BE2C (cell line): ENCODE results near the gene HAT1.

ENCODE experiments used
- DNase-seq: peaks from one replicate; pipeline ENCODE4 v3.0.0-alpha.2; 2020
- H3K27me3 ChIP-seq: fragments of 250-450 bp; sonication (Bioruptor Pico); 2 replicates; pipeline ENCODE4 v1.5.1; 2020; ENCODE audit warnings: mild to moderate bottlenecking
- H3K36me3 ChIP-seq: fragments of 250-450 bp; sonication (Bioruptor Pico); 2 replicates; pipeline ENCODE4 v1.5.1; 2020; ENCODE audit warnings: mild to moderate bottlenecking
- H3K4me1 ChIP-seq: fragments of 250-450 bp; sonication (Bioruptor Pico); 2 replicates; pipeline ENCODE4 v1.5.1; 2020
- H3K4me3 ChIP-seq: 2 replicates; pipeline ENCODE4 v1.5.1; 2011; ENCODE audit warnings: low read depth, low read length
- H3K9me3 ChIP-seq: fragments of 250-450 bp; sonication (Bioruptor Pico); 2 replicates; pipeline ENCODE4 v1.5.1; 2020
- TF ChIP-seq, protein P1 (sequence below): IDR thresholded peaks from 2 replicates; pipeline ENCODE4 v1.5.1; 2012; ENCODE audit warnings: mild to moderate bottlenecking, low read depth, low read length

HAT1 gene

DNA sequence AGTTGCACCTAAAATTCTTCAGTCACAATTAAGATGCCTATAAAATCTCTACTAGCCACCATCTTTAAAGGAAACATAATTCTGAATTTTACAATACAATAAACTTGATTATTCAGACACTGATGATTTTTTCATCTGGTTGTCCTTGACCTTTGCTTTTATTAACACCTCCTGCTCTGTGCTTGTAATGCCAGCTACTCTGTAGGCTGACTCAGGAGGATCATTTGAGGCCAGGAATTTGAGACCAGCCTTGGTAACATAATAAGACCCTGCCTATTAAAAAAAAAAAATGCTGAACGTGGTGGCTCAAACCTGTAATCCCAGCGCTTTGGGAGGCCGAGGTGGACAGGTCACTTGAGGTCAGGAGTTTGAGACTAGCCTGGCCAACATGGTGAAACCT is 38.3 kb downstream of the HAT1 start:
- H3K27me3 ChIP-seq, result no peaks in the 10 kb centered on the region
- no peak for DNase-seq
- TF ChIP-seq, protein P1, sequence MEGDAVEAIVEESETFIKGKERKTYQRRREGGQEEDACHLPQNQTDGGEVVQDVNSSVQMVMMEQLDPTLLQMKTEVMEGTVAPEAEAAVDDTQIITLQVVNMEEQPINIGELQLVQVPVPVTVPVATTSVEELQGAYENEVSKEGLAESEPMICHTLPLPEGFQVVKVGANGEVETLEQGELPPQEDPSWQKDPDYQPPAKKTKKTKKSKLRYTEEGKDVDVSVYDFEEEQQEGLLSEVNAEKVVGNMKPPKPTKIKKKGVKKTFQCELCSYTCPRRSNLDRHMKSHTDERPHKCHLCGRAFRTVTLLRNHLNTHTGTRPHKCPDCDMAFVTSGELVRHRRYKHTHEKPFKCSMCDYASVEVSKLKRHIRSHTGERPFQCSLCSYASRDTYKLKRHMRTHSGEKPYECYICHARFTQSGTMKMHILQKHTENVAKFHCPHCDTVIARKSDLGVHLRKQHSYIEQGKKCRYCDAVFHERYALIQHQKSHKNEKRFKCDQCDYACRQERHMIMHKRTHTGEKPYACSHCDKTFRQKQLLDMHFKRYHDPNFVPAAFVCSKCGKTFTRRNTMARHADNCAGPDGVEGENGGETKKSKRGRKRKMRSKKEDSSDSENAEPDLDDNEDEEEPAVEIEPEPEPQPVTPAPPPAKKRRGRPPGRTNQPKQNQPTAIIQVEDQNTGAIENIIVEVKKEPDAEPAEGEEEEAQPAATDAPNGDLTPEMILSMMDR, result no peak
- no peaks in the 10 kb centered on the region for H3K4me1 ChIP-seq
- no peak overlapping the region for H3K4me3 ChIP-seq
- no peaks in the 10 kb centered on the region for H3K9me3 ChIP-seq
- H3K36me3 ChIP-seq, result no peaks in the 10 kb centered on the region

DNA sequence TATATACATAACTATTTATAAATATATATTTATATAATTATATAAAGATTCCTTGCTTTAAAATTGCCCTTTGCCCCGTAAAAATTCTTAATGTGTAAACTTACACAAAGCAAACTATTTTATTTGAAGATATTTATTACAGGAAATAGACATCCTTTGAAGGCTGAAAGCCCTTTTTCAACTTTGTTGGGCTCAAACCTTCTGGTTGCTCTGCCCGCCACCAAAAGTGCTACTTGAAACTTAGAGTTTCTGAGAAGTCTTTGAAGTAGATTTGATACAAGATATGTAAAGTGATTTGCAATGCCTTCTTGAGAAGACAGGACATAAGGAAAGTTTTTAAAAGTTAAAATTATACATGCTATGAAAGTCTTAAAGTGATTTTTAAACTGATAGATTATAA is 40.9 kb downstream of the HAT1 start:
- no peak for DNase-seq
- Histone ChIP-seq H3K9me3 (no peaks in the 10 kb centered on the region), H3K4me1 (no peaks in the 10 kb centered on the region), H3K4me3 (no peak overlapping the region), H3K36me3 (no peaks in the 10 kb centered on the region), H3K27me3 (no peaks in the 10 kb centered on the region)
- TF ChIP-seq, protein P1, result no peak

DNA sequence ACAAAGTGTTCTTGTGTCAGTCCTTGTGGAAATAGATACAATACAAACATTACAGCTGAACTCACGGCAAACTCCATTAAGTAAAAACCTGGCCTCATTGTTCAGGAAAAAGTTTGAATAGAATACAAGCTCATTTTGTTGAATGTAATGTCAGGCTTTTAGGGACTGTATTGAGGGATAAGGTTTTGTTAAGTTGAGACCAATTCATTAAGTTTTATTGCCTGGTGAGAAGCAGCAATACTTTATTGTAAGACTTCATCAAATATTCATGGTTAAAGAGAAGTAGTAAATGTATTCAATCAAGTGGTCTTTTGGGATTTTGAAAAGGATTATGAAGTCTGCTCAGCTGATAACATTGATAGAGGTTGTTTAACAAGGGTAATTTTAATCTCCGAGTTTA is 42.0 kb downstream of the HAT1 start:
- Histone ChIP-seq H3K4me3 (no peak overlapping the region), H3K27me3 (no peaks in the 10 kb centered on the region), H3K9me3 (no peaks in the 10 kb centered on the region), H3K36me3 (no peaks in the 10 kb centered on the region), H3K4me1 (no peaks in the 10 kb centered on the region)
- no peak for DNase-seq
- TF ChIP-seq, protein P1, result no peak

DNA sequence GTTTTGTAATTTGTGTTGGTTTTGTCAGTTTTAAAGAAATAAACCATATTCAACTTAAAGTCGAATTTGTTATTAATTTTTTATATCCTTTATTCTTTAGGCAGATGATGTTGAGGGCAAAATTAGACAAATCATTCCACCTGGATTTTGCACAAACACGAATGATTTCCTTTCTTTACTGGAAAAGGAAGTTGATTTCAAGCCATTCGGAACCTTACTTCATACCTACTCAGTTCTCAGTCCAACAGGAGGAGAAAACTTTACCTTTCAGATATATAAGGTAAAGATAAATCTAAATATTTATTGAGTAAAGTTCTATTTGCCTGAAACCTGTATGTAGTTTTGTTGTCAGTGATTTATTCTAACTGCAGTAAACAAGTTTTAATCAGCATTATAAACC is 43.0 kb downstream of the HAT1 start:
- DNase-seq, result no peak
- no peaks in the 10 kb centered on the region for H3K27me3 ChIP-seq
- TF ChIP-seq, protein P1, result no peak
- H3K36me3 ChIP-seq, result no peaks in the 10 kb centered on the region
- no peaks in the 10 kb centered on the region for H3K9me3 ChIP-seq
- no peaks in the 10 kb centered on the region for H3K4me1 ChIP-seq
- no peak overlapping the region for H3K4me3 ChIP-seq

DNA sequence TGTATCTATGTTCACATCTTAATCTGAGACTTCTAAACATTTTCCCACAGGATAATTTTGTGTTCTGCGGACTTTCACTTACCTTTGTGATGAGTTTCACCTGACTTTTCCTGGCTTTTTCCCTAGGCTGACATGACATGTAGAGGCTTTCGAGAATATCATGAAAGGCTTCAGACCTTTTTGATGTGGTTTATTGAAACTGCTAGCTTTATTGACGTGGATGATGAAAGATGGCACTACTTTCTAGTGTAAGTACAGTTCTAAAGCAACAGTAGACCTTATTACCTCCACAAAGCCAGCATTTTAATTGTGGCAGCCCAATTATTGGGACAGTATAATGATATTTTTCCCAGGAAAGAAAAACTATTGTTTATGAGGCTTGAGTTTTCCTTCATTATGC is 43.4 kb downstream of the HAT1 start:
- TF ChIP-seq, protein P1, result no peak
- no peak for DNase-seq
- no peaks in the 10 kb centered on the region for H3K36me3 ChIP-seq
- H3K9me3 ChIP-seq, result no peaks in the 10 kb centered on the region
- no peak overlapping the region for H3K4me3 ChIP-seq
- H3K4me1 ChIP-seq, result no peaks in the 10 kb centered on the region
- no peaks in the 10 kb centered on the region for H3K27me3 ChIP-seq

DNA sequence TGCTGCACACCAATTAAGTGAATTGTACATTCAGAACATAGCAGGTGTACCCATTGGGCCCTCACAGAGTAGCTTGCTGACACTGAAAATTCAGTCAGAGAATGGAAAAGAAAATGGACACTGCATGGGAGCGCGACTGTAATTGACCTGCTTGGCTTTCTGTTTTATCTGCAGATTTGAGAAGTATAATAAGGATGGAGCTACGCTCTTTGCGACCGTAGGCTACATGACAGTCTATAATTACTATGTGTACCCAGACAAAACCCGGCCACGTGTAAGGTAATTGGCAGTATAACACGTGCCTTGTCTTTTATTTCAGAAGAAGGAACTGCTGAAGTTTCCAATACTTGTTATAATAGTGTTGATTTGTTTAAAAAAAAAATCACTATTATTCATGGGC is 44.0 kb downstream of the HAT1 start:
- TF ChIP-seq, protein P1, result no peak
- H3K4me1 ChIP-seq, result no peaks in the 10 kb centered on the region
- no peaks in the 10 kb centered on the region for H3K9me3 ChIP-seq
- no peaks in the 10 kb centered on the region for H3K27me3 ChIP-seq
- DNase-seq, result no peak
- no peak overlapping the region for H3K4me3 ChIP-seq
- H3K36me3 ChIP-seq, result no peaks in the 10 kb centered on the region
